IMR-90 (cell line): ENCODE results near the gene NTM.

Experiments used
- BHLHE40 ChIP-seq: fragments of 150-350 bp; IDR thresholded peaks from 2 replicates; pipeline ENCODE4 v1.6.1; 2016; ENCODE audit warnings: mild to moderate bottlenecking, low read depth, low read length
- CHD1 ChIP-seq: IDR thresholded peaks from 2 replicates; pipeline ENCODE4 v1.6.1; 2012; ENCODE audit warnings: low read depth, low read length, improper control_type of control experiment
- FOS ChIP-seq: fragments of 150-350 bp; IDR thresholded peaks from 2 replicates; pipeline ENCODE4 v1.6.1; 2016; ENCODE audit warnings: low read depth, low read length
- MAZ ChIP-seq: IDR thresholded peaks from 2 replicates; pipeline ENCODE4 v1.6.1; 2012; ENCODE audit warnings: low read depth, mild to moderate bottlenecking, low read length, improper control_type of control experiment, moderate library complexity, borderline replicate concordance
- MXI1 ChIP-seq: IDR thresholded peaks from 2 replicates; pipeline ENCODE4 v1.6.1; 2012; ENCODE audit warnings: low read depth, mild to moderate bottlenecking, low read length, moderate library complexity, borderline replicate concordance
- POLR2A ChIP-seq: IDR thresholded peaks from 2 replicates; pipeline ENCODE4 v1.6.1; 2012; ENCODE audit warnings: mild to moderate bottlenecking, low read depth, low read length
- RAD21 ChIP-seq: IDR thresholded peaks from 2 replicates; pipeline ENCODE4 v1.6.1; 2012; ENCODE audit warnings: low read length, improper control_type of control experiment
- RCOR1 ChIP-seq: IDR thresholded peaks from 2 replicates; pipeline ENCODE4 v1.6.1; 2012; ENCODE audit warnings: mild to moderate bottlenecking, low read length, improper control_type of control experiment; ENCODE audit not compliant: insufficient replicate concordance
- RFX5 ChIP-seq: IDR thresholded peaks from 2 replicates; pipeline ENCODE4 v1.8.0; 2012; ENCODE audit warnings: low read depth, mild to moderate bottlenecking, low read length, moderate library complexity
- SMC3 ChIP-seq: fragments of 150-350 bp; IDR thresholded peaks from 2 replicates; pipeline ENCODE4 v1.6.1; 2016; ENCODE audit warnings: low read depth, mild to moderate bottlenecking, antibody characterized with exemption, low read length, moderate library complexity
- TF ChIP-seq, protein P1 (sequence below): conservative IDR thresholded peaks from 2 replicates; pipeline ENCODE4 v1.5.1; 2012; ENCODE audit warnings: mild to moderate bottlenecking, low read depth, low read length, improper control_type of control experiment
- TF ChIP-seq, protein P2 (sequence below): fragments of 150-350 bp; IDR thresholded peaks from 2 replicates; pipeline ENCODE4 v1.6.1; 2017; ENCODE audit warnings: mild to moderate bottlenecking, antibody characterized with exemption, low read length, low read depth
- TF ChIP-seq, protein P3 (sequence below): fragments of 150-350 bp; IDR thresholded peaks from 2 replicates; pipeline ENCODE4 v1.6.1; 2016; ENCODE audit warnings: low read depth, mild to moderate bottlenecking, low read length, moderate library complexity, borderline replicate concordance

DNA sequence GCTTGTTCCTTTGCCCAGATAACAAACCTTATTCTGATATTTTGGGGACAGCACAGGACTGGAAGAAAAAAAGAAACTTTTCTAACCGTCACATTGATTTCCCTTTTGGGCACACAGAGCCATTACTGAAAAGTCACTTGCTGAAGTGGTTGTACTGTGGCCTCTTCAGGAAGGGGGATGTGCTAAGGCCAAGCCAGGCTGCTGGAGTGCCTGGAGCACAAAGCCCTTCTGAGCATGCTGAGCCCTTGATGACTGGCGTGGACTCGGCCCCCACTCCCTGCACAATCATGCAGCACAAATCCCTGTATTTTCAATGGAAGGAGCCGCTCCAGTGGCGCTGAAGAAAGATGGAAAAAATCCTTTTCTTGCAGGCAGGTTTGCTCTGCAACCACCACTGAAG, 164.2 kb downstream of the NTM start:
- TF ChIP-seq POLR2A (no peak), RCOR1 (no peak), MXI1 (no peak), RAD21 (no peak), RFX5 (no peak), FOS (no peak), SMC3 (no peak), BHLHE40 (no peak), MAZ (no peak), CHD1 (no peak)
- TF ChIP-seq, protein P1, sequence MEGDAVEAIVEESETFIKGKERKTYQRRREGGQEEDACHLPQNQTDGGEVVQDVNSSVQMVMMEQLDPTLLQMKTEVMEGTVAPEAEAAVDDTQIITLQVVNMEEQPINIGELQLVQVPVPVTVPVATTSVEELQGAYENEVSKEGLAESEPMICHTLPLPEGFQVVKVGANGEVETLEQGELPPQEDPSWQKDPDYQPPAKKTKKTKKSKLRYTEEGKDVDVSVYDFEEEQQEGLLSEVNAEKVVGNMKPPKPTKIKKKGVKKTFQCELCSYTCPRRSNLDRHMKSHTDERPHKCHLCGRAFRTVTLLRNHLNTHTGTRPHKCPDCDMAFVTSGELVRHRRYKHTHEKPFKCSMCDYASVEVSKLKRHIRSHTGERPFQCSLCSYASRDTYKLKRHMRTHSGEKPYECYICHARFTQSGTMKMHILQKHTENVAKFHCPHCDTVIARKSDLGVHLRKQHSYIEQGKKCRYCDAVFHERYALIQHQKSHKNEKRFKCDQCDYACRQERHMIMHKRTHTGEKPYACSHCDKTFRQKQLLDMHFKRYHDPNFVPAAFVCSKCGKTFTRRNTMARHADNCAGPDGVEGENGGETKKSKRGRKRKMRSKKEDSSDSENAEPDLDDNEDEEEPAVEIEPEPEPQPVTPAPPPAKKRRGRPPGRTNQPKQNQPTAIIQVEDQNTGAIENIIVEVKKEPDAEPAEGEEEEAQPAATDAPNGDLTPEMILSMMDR: no peak
- TF ChIP-seq, protein P2, sequence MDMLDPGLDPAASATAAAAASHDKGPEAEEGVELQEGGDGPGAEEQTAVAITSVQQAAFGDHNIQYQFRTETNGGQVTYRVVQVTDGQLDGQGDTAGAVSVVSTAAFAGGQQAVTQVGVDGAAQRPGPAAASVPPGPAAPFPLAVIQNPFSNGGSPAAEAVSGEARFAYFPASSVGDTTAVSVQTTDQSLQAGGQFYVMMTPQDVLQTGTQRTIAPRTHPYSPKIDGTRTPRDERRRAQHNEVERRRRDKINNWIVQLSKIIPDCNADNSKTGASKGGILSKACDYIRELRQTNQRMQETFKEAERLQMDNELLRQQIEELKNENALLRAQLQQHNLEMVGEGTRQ: no peak
- TF ChIP-seq, protein P3, sequence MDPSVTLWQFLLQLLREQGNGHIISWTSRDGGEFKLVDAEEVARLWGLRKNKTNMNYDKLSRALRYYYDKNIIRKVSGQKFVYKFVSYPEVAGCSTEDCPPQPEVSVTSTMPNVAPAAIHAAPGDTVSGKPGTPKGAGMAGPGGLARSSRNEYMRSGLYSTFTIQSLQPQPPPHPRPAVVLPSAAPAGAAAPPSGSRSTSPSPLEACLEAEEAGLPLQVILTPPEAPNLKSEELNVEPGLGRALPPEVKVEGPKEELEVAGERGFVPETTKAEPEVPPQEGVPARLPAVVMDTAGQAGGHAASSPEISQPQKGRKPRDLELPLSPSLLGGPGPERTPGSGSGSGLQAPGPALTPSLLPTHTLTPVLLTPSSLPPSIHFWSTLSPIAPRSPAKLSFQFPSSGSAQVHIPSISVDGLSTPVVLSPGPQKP: no peak
